K562 (cell line): Measurements from ENCODE around the gene SLC12A4. TPM values are rescaled to one million over a fixed set of nuclear protein-coding genes. Genes with fewer than 3 reads are reported as not detected.

Experiments
- CBX1 ChIP-seq: sonication (generic); IDR thresholded peaks from 2 replicates; pipeline ENCODE4 v1.6.1; 2016; ENCODE audit warnings: antibody characterized with exemption, low read depth, mild to moderate bottlenecking
- HINFP ChIP-seq: fragments of 450-650 bp; conservative IDR thresholded peaks from 2 replicates; pipeline ENCODE4 v1.6.1; 2016; ENCODE audit warnings: missing genetic modification characterization, low read depth, mild to moderate bottlenecking, control low read depth, missing compliant biosample characterization
- ILF3 ChIP-seq: fragments of 450-650 bp; IDR thresholded peaks from 2 replicates; pipeline ENCODE4 v1.6.1; 2018; ENCODE audit warnings: antibody characterized with exemption, mild to moderate bottlenecking, moderate library complexity, borderline replicate concordance
- JUN ChIP-seq, 2 experiments: sonication (generic) in 1 of 2; formaldehyde crosslinking in 1 of 2; IDR thresholded peaks; 2 replicates each; pipeline versions ENCODE4 v1.6.1 to v1.8.0; 2012 to 2022; ENCODE audit warnings: borderline replicate concordance in 2 of 2, mild to moderate bottlenecking in 2 of 2, improper control_type of control experiment in 1 of 2, low read depth in 1 of 2, low read length in 1 of 2, missing genetic modification reagents in 1 of 2
- JUNB ChIP-seq: fragments of 450-650 bp; formaldehyde crosslinking; conservative IDR thresholded peaks from 2 replicates; pipeline ENCODE4 v1.4.0; 2020; ENCODE audit warnings: mild to moderate bottlenecking
- KLF10 ChIP-seq: fragments of 250-450 bp; sonication (Bioruptor Pico); IDR thresholded peaks from 2 replicates; pipeline ENCODE4 v1.6.1; 2021; ENCODE audit warnings: matching md5 sums
- MBD2 ChIP-seq: sonication (generic); IDR thresholded peaks from 2 replicates; pipeline ENCODE4 v1.6.1; 2016; ENCODE audit warnings: low read depth, borderline replicate concordance
- MED1 ChIP-seq: sonication (generic); formaldehyde crosslinking; IDR thresholded peaks from 2 replicates; pipeline ENCODE4 v1.8.1; 2023; ENCODE audit warnings: missing genetic modification reagents, borderline replicate concordance
- RBBP5 ChIP-seq: fragments of 200-600 bp; sonication (generic); IDR thresholded peaks from 2 replicates; pipeline ENCODE4 v1.6.1; 2012; ENCODE audit warnings: borderline replicate concordance, mild to moderate bottlenecking, low read length, control low read depth, inconsistent platforms; ENCODE audit not compliant: insufficient read depth, poor library complexity, severe bottlenecking
- RFX7 ChIP-seq: fragments of 250-450 bp; sonication (Bioruptor Pico); IDR thresholded peaks from 2 replicates; pipeline ENCODE4 v1.5.1; 2021; ENCODE audit warnings: mild to moderate bottlenecking
- TBP ChIP-seq: optimal IDR thresholded peaks from 2 replicates; pipeline ENCODE3; 2011; ENCODE audit warnings: low read depth, low read length, improper control_type of control experiment
- TCF3 ChIP-seq: sonication (generic); formaldehyde crosslinking; IDR thresholded peaks from 2 replicates; pipeline ENCODE4 v1.4.0; 2020; ENCODE audit warnings: mild to moderate bottlenecking, missing genetic modification reagents
- ZBTB26 ChIP-seq: fragments of 450-650 bp; formaldehyde crosslinking; IDR thresholded peaks from 2 replicates; pipeline ENCODE4 v1.4.0; 2022; ENCODE audit warnings: missing genetic modification characterization
- ZNF140 ChIP-seq: fragments of 250-450 bp; sonication (Bioruptor Pico); IDR thresholded peaks from 2 replicates; pipeline ENCODE4 v1.8.0; 2021; ENCODE audit warnings: moderate library complexity, mild to moderate bottlenecking, inconsistent platforms
- polyA plus RNA-seq, 8 experiments: library from polyadenylated mRNA; depleted of rRNA in 4 of 8; stranded (reverse) in 5 of 8; unstranded in 3 of 8; fragments of >200 nt; fragmentation: Nextera tagmentation in 2 of 8; fragmentation: Illumina TruSeq in 1 of 8; extraction: Ambion mirVana in 2 of 8; extraction: Trizol in 1 of 8; gene quantifications; 2 replicates each; pipeline versions ENCODE4 v1.2.1 to v1.2.3, GENCODE V29; 2011 to 2014; ENCODE audit warnings: inconsistent platforms in 1 of 8, missing spikeins in 1 of 8
- total RNA-seq, 7 experiments: library from RNA; depleted of rRNA in 6 of 7; stranded (reverse); fragments of >200 nt in 6 of 7; fragmentation: Illumina TruSeq in 2 of 7; extraction: Trizol in 2 of 7; gene quantifications; 2 replicates each; pipeline versions ENCODE4 v1.2.1 to v1.2.3, GENCODE V29; 2011 to 2021; ENCODE audit warnings: low replicate concordance in 1 of 7
- TF ChIP-seq, protein P1 (sequence below): sonication (generic); formaldehyde crosslinking; IDR thresholded peaks from 2 replicates; pipeline ENCODE4 v1.8.1; 2023; ENCODE audit warnings: mild to moderate bottlenecking, missing genetic modification reagents
- TF ChIP-seq, protein P2 (sequence below): fragments of 200-800 bp; sonication (Bioruptor generic); IDR thresholded peaks from 2 replicates; pipeline ENCODE4 v1.6.1; 2016; ENCODE audit warnings: missing genetic modification characterization, missing compliant biosample characterization

SLC12A4 gene
- total and polyA plus RNA-seq, 9 of the 15 experiments (the other 6 are each of a cell fraction or from before 2014, with no cell fraction given), result 0.75 to 43.5 (median 15.0) TPM

- no peak for TF ChIP-seq HINFP (tag)
- TF ChIP-seq ZBTB26 (CRISPR knock-in tag), result no peak
- TF ChIP-seq JUN (IDR thresholded peaks at IDR 0.05; ENCODE audit: borderline replicate concordance, low read depth, low read length), result peak; percentile 67; the same call in 1 of the 2 replicates
- TF ChIP-seq JUN (CRISPR knock-in tag; IDR thresholded peaks at IDR 0.05; ENCODE audit: borderline replicate concordance), result no peak
- TF ChIP-seq KLF10 (CRISPR knock-in tag), result no peak
- TF ChIP-seq ZNF140 (CRISPR knock-in tag), result no peak
- TF ChIP-seq MED1 (CRISPR knock-in tag), result 0 out of 2 replicates have a peak, but pooled peaks have one; percentile 4
- peak; percentile 66 for TF ChIP-seq RBBP5
- TF ChIP-seq, protein P1, sequence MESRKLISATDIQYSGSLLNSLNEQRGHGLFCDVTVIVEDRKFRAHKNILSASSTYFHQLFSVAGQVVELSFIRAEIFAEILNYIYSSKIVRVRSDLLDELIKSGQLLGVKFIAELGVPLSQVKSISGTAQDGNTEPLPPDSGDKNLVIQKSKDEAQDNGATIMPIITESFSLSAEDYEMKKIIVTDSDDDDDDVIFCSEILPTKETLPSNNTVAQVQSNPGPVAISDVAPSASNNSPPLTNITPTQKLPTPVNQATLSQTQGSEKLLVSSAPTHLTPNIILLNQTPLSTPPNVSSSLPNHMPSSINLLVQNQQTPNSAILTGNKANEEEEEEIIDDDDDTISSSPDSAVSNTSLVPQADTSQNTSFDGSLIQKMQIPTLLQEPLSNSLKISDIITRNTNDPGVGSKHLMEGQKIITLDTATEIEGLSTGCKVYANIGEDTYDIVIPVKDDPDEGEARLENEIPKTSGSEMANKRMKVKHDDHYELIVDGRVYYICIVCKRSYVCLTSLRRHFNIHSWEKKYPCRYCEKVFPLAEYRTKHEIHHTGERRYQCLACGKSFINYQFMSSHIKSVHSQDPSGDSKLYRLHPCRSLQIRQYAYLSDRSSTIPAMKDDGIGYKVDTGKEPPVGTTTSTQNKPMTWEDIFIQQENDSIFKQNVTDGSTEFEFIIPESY (CRISPR knock-in tag), result no peak
- TF ChIP-seq MBD2, result 0 out of 2 replicates have a peak, but pooled peaks have one; percentile 14
- TF ChIP-seq TCF3, result no peak
- no peak for TF ChIP-seq RFX7
- TF ChIP-seq, protein P2, sequence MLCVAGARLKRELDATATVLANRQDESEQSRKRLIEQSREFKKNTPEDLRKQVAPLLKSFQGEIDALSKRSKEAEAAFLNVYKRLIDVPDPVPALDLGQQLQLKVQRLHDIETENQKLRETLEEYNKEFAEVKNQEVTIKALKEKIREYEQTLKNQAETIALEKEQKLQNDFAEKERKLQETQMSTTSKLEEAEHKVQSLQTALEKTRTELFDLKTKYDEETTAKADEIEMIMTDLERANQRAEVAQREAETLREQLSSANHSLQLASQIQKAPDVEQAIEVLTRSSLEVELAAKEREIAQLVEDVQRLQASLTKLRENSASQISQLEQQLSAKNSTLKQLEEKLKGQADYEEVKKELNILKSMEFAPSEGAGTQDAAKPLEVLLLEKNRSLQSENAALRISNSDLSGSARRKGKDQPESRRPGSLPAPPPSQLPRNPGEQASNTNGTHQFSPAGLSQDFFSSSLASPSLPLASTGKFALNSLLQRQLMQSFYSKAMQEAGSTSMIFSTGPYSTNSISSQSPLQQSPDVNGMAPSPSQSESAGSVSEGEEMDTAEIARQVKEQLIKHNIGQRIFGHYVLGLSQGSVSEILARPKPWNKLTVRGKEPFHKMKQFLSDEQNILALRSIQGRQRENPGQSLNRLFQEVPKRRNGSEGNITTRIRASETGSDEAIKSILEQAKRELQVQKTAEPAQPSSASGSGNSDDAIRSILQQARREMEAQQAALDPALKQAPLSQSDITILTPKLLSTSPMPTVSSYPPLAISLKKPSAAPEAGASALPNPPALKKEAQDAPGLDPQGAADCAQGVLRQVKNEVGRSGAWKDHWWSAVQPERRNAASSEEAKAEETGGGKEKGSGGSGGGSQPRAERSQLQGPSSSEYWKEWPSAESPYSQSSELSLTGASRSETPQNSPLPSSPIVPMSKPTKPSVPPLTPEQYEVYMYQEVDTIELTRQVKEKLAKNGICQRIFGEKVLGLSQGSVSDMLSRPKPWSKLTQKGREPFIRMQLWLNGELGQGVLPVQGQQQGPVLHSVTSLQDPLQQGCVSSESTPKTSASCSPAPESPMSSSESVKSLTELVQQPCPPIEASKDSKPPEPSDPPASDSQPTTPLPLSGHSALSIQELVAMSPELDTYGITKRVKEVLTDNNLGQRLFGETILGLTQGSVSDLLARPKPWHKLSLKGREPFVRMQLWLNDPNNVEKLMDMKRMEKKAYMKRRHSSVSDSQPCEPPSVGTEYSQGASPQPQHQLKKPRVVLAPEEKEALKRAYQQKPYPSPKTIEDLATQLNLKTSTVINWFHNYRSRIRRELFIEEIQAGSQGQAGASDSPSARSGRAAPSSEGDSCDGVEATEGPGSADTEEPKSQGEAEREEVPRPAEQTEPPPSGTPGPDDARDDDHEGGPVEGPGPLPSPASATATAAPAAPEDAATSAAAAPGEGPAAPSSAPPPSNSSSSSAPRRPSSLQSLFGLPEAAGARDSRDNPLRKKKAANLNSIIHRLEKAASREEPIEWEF (CRISPR knock-in tag), result no peak
- peak; percentile 31 for TF ChIP-seq TBP
- TF ChIP-seq CBX1, result peak; percentile 98
- no peak for TF ChIP-seq JUNB (CRISPR knock-in tag)
- no peak for TF ChIP-seq ILF3
Observed at GRCh38 chr16:67968400-67969253, at the start of gene SLC12A4 (continued).
